ENCODE measurements around the gene WDR75.

GRCh38 chr2:189454009-189454408, 12.7 kb downstream of the WDR75 start:
- TF ChIP-seq CTCF (IDR thresholded peaks at IDR 0.05; ENCODE audit: extremely low read depth in 1 of 2, insufficient read depth in 1 of 2, low read depth in 1 of 2, low read length in 2 of 2) (no peak), POLR2A (IDR thresholded peaks at IDR 0.05; ENCODE audit: low read depth, low read length) (no peak), JUN (IDR thresholded peaks at IDR 0.05; ENCODE audit: borderline replicate concordance, insufficient read depth, insufficient read length, low read depth) (no peak), POLR2AphosphoS5 (IDR thresholded peaks at IDR 0.05; ENCODE audit: insufficient read depth, low read depth, low read length) (no peak)

Data from endothelial cell of umbilical vein (primary cell).